ENCODE data around the gene CDYL2.

Gene CDYL2

GRCh38 chr16:80804526-80805383 is at the start of gene CDYL2:
CDYL2 (minus strand) TSS chr16:80804598; CDS start chr16:80804173, 425 bp downstream.
- peak; percentile 17 for DNase-seq (ENCODE audit: low read depth)
- H3K4me3 ChIP-seq (ENCODE audit: low read depth, low read length), result peak within 1 kb of the TSS; percentile 32
- no peak for TF ChIP-seq MAX (IDR thresholded peaks at IDR 0.05; ENCODE audit: low read depth, low read length)
- no peak for TF ChIP-seq MYC (IDR thresholded peaks at IDR 0.05; ENCODE audit: low read depth, low read length)
- no peak for TF ChIP-seq CTCF (IDR thresholded peaks at IDR 0.05; ENCODE audit: low read depth, low read length)
- TF ChIP-seq POLR2A (IDR thresholded peaks at IDR 0.05; ENCODE audit: extremely low read depth, insufficient read length), result no peak

- TF ChIP-seq CTCF (IDR thresholded peaks at IDR 0.05; ENCODE audit: low read depth, low read length) (peak; percentile 61), POLR2A (IDR thresholded peaks at IDR 0.05; ENCODE audit: extremely low read depth, insufficient read length) (no peak)
- no peak overlapping the region for H3K4me3 ChIP-seq (ENCODE audit: low read depth, low read length)
- DNase-seq (ENCODE audit: low read depth), result peak; percentile 44
These were observed 48.0 kb upstream of the CDYL2 start for GRCh38 chr16:80852261-80852872.

GRCh38 chr16:80851831-80852230 is 47.4 kb upstream of the CDYL2 start:
- TF ChIP-seq CTCF (IDR thresholded peaks at IDR 0.05; ENCODE audit: low read depth, low read length), result no peak
- no peak for TF ChIP-seq MAX (IDR thresholded peaks at IDR 0.05; ENCODE audit: low read depth, low read length)
- TF ChIP-seq MYC (IDR thresholded peaks at IDR 0.05; ENCODE audit: low read depth, low read length), result no peak
- no peak for TF ChIP-seq POLR2A (IDR thresholded peaks at IDR 0.05; ENCODE audit: extremely low read depth, insufficient read length)
- no peak for DNase-seq (ENCODE audit: low read depth)
- no peak overlapping the region for H3K4me3 ChIP-seq (ENCODE audit: low read depth, low read length)

GRCh38 chr16:80850757-80851156 is 46.4 kb upstream of the CDYL2 start:
- no peak for DNase-seq (ENCODE audit: low read depth)
- TF ChIP-seq CTCF (IDR thresholded peaks at IDR 0.05; ENCODE audit: low read depth, low read length) (no peak), MAX (IDR thresholded peaks at IDR 0.05; ENCODE audit: low read depth, low read length) (no peak), MYC (IDR thresholded peaks at IDR 0.05; ENCODE audit: low read depth, low read length) (no peak), POLR2A (IDR thresholded peaks at IDR 0.05; ENCODE audit: extremely low read depth, insufficient read length) (no peak)
- no peak overlapping the region for H3K4me3 ChIP-seq (ENCODE audit: low read depth, low read length)

GRCh38 chr16:80848862-80849261 is 44.5 kb upstream of the CDYL2 start:
- no peak for DNase-seq (ENCODE audit: low read depth)
- no peak overlapping the region for H3K4me3 ChIP-seq (ENCODE audit: low read depth, low read length)
- TF ChIP-seq CTCF (IDR thresholded peaks at IDR 0.05; ENCODE audit: low read depth, low read length), result no peak
- TF ChIP-seq POLR2A (IDR thresholded peaks at IDR 0.05; ENCODE audit: extremely low read depth, insufficient read length), result no peak
- TF ChIP-seq MYC (IDR thresholded peaks at IDR 0.05; ENCODE audit: low read depth, low read length), result no peak
- TF ChIP-seq MAX (IDR thresholded peaks at IDR 0.05; ENCODE audit: low read depth, low read length), result no peak

Data from NB4 (cell line).